Liver (tissue), 9 donors: ENCODE results near the gene KCNQ1. TPM values are rescaled to one million over a fixed set of nuclear protein-coding genes. Genes with fewer than 3 reads are reported as not detected.

Experiments used
- DNase-seq: peaks from one replicate; pipeline ENCODE4 v3.0.0-alpha.2; 2017; ENCODE audit warnings: low spot score
- H3K27ac ChIP-seq, 2 donors: one replicate each; pipeline ENCODE4 v1.7.0; 2013; ENCODE audit warnings: inconsistent platforms in 2 of 2, low read length in 2 of 2, control low read depth in 1 of 2, low read depth in 1 of 2, mild to moderate bottlenecking in 1 of 2
- H3K27me3 ChIP-seq, 4 donors: one replicate each; pipeline versions ENCODE4 v1.6.1 to v1.7.0; 2013; ENCODE audit warnings: low read length in 3 of 4, inconsistent platforms in 1 of 4, mild to moderate bottlenecking in 1 of 4, moderate library complexity in 1 of 4; ENCODE audit not compliant: control insufficient read depth in 4 of 4, insufficient read depth in 4 of 4
- H3K36me3 ChIP-seq, 4 donors: one replicate each; pipeline versions ENCODE4 v1.6.1 to v1.7.0; 2013; ENCODE audit warnings: low read length in 3 of 4, mild to moderate bottlenecking in 3 of 4, low read depth in 1 of 4, moderate library complexity in 1 of 4; ENCODE audit not compliant: control insufficient read depth in 4 of 4, insufficient read depth in 3 of 4
- H3K4me1 ChIP-seq, 4 donors: one replicate each; pipeline versions ENCODE4 v1.6.1 to v1.7.0; 2013; ENCODE audit warnings: low read length in 3 of 4, mild to moderate bottlenecking in 3 of 4, moderate library complexity in 1 of 4; ENCODE audit not compliant: control insufficient read depth in 4 of 4, insufficient read depth in 4 of 4
- H3K4me3 ChIP-seq, 3 donors: one replicate each; pipeline versions ENCODE4 v1.6.1 to v1.7.0; 2013; ENCODE audit warnings: low read length in 3 of 3, control low read depth in 1 of 3, low read depth in 1 of 3, mild to moderate bottlenecking in 1 of 3
- H3K9ac ChIP-seq, 2 donors: one replicate each; pipeline ENCODE4 v1.7.0; 2013; ENCODE audit warnings: low read length in 2 of 2, mild to moderate bottlenecking in 2 of 2, moderate library complexity in 2 of 2, control low read depth in 1 of 2, low read depth in 1 of 2
- H3K9me3 ChIP-seq, 4 donors: one replicate each; pipeline versions ENCODE4 v1.6.1 to v1.7.0; 2013; ENCODE audit warnings: low read length in 3 of 4; ENCODE audit not compliant: control insufficient read depth in 4 of 4
- EGR1 ChIP-seq, 2 donors: IDR thresholded peaks; 2 replicates each; pipeline ENCODE4 v1.6.1; 2016 to 2018; ENCODE audit warnings: antibody characterized with exemption in 2 of 2, low read depth in 2 of 2
- FOXA1 ChIP-seq: IDR thresholded peaks from 2 replicates; pipeline ENCODE4 v1.6.1; 2016; ENCODE audit warnings: antibody characterized with exemption
- FOXA2 ChIP-seq: IDR thresholded peaks from 2 replicates; pipeline ENCODE4 v1.6.1; 2016; ENCODE audit warnings: antibody characterized with exemption
- GABPA ChIP-seq, 2 donors: IDR thresholded peaks in 1 of 2; conservative IDR thresholded peaks in 1 of 2; 2 replicates each; pipeline ENCODE4 v1.6.1; 2016; ENCODE audit warnings: antibody characterized with exemption in 2 of 2, mild to moderate bottlenecking in 1 of 2, moderate library complexity in 1 of 2
- HNF4A ChIP-seq, 2 donors: conservative IDR thresholded peaks; 2 replicates each; pipeline ENCODE4 v1.6.1; 2016; ENCODE audit warnings: antibody characterized with exemption in 2 of 2, mild to moderate bottlenecking in 2 of 2
- HNF4G ChIP-seq: IDR thresholded peaks from 2 replicates; pipeline ENCODE4 v1.6.1; 2016; ENCODE audit warnings: antibody characterized with exemption
- JUND ChIP-seq, 2 donors: IDR thresholded peaks; 2 replicates each; pipeline ENCODE4 v1.6.1; 2016; ENCODE audit warnings: antibody characterized with exemption in 2 of 2
- NR2F2 ChIP-seq: IDR thresholded peaks from 2 replicates; pipeline ENCODE4 v1.6.1; 2016; ENCODE audit warnings: antibody characterized with exemption
- RXRA ChIP-seq, 2 donors: IDR thresholded peaks; 2 replicates each; pipeline ENCODE4 v1.6.1; 2017 to 2018; ENCODE audit warnings: antibody characterized with exemption in 2 of 2, mild to moderate bottlenecking in 1 of 2
- SP1 ChIP-seq: IDR thresholded peaks from 2 replicates; pipeline ENCODE4 v1.6.1; 2018; ENCODE audit warnings: antibody characterized with exemption, mild to moderate bottlenecking
- TAF1 ChIP-seq: conservative IDR thresholded peaks from 2 replicates; pipeline ENCODE4 v1.6.1; 2016; ENCODE audit warnings: antibody characterized with exemption, mild to moderate bottlenecking
- YY1 ChIP-seq: IDR thresholded peaks from 2 replicates; pipeline ENCODE4 v1.6.1; 2016; ENCODE audit warnings: antibody characterized with exemption, mild to moderate bottlenecking
- WGBS: extraction: QIAGEN DNeasy Blood & Tissue Kit; methylation state at CpG from one replicate; pipeline ENCODE4 v1.1.7; 2013; 5-methylcytosine and 5-hydroxymethylcytosine counted together
- polyA plus RNA-seq, 2 donors: library from polyadenylated mRNA; stranded (reverse) in 1 of 2; unstranded in 1 of 2; fragments of 200-250 nt in 1 of 2; fragments of >200 nt in 1 of 2; fragmentation: Nextera tagmentation in 1 of 2; extraction: Ambion mirVana in 1 of 2; gene quantifications; one replicate each; pipeline versions ENCODE4 v1.2.1 to v1.2.3, GENCODE V29; 2013 to 2015
- total RNA-seq, 2 donors: library from RNA; depleted of rRNA; stranded (reverse); fragments of >200 nt; gene quantifications; one replicate each; pipeline ENCODE4 v1.2.3, GENCODE V29; 2014
- TF ChIP-seq, protein P1 (sequence below): IDR thresholded peaks from 2 replicates; pipeline ENCODE4 v1.6.1; 2016; ENCODE audit warnings: antibody characterized with exemption
- TF ChIP-seq, protein P2 (sequence below): IDR thresholded peaks from 2 replicates; pipeline ENCODE4 v1.6.1; 2016; ENCODE audit warnings: antibody characterized with exemption
- TF ChIP-seq, protein P3 (sequence below): IDR thresholded peaks from 2 replicates; pipeline ENCODE4 v1.6.1; 2016; ENCODE audit warnings: antibody characterized with exemption, mild to moderate bottlenecking
- TF ChIP-seq, protein P4 (sequence below): IDR thresholded peaks from 2 replicates; pipeline ENCODE4 v1.6.1; 2016; ENCODE audit warnings: antibody characterized with exemption
- donor health status: healthy.
- donor health status: healthy.
- donor health status: healthy.
- donor health status: healthy.
- donor health status: healthy.

Gene KCNQ1
- total and polyA plus RNA-seq, 4 donors: 0.31 to 2.2 (median 1.5) TPM

DNA sequence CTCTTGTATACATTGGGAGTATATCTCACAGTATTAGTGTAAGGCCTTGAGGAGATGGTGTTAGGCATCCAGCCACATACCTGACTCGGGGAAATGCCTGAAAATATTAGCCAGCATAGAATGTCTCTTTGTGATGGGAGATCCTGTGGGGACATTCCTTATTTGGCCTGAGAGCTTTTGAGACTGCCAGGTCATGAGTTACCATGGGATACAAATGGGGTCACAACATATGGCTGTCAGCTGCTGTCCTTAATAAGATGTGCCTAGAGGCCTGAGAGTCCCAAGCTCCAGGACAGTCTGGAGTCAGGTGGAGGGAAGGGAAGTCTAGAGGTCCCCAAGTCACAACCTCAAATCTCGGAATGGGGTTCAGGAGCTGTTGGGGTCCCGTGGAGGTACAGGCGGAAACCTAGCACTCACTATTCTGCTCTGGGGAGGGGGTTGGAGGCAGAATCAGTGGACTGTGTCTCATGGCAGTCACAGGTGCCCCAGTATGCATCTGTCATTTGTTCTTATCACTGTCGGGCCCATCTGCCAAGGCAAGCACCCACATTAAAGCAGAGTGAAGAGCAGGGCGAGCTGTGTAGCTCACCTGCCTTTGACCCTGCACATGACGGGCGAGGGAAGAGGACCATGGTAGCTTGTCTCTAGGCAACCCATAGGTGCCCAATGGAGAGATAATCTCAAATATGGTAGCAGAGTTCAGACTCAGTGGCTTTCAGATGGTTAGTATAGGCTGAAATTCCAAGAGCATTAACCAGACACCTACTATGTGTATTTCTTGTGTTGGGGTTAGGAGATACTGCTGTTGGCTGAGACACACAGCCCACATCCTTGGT, 225.0 kb downstream of the KCNQ1 start:
- Histone ChIP-seq H3K4me1 (peaks cover 0 to 5% (median 0%) of the 10 kb centered on the region in 4 donors), H3K9me3 (no peaks in the 10 kb centered on the region), H3K27ac (no peak overlapping the region), H3K27me3 (no peaks in the 10 kb centered on the region), H3K36me3 (no peaks in the 10 kb centered on the region), H3K9ac (no peak overlapping the region), H3K4me3 (no peak overlapping the region)
- TF ChIP-seq FOXA1 (no peak), HNF4A (conservative IDR thresholded peaks at IDR 0.05) (no peak), TAF1 (no peak), FOXA2 (no peak), GABPA (IDR thresholded peaks at IDR 0.05 in 1 of 2, conservative IDR thresholded peaks at IDR 0.05 in 1 of 2) (no peak), EGR1 (IDR thresholded peaks at IDR 0.05; ENCODE audit: low read depth in 2 of 2) (no peak), SP1 (no peak), YY1 (no peak), HNF4G (no peak), NR2F2 (no peak), JUND (IDR thresholded peaks at IDR 0.05) (no peak)
- TF ChIP-seq, protein P1, sequence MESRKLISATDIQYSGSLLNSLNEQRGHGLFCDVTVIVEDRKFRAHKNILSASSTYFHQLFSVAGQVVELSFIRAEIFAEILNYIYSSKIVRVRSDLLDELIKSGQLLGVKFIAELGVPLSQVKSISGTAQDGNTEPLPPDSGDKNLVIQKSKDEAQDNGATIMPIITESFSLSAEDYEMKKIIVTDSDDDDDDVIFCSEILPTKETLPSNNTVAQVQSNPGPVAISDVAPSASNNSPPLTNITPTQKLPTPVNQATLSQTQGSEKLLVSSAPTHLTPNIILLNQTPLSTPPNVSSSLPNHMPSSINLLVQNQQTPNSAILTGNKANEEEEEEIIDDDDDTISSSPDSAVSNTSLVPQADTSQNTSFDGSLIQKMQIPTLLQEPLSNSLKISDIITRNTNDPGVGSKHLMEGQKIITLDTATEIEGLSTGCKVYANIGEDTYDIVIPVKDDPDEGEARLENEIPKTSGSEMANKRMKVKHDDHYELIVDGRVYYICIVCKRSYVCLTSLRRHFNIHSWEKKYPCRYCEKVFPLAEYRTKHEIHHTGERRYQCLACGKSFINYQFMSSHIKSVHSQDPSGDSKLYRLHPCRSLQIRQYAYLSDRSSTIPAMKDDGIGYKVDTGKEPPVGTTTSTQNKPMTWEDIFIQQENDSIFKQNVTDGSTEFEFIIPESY: no peak
- TF ChIP-seq, protein P2, sequence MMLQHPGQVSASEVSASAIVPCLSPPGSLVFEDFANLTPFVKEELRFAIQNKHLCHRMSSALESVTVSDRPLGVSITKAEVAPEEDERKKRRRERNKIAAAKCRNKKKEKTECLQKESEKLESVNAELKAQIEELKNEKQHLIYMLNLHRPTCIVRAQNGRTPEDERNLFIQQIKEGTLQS: no peak
- no peak for DNase-seq
- WGBS: 96% methylated on average over 8 of the region's 8 CpGs

DNA sequence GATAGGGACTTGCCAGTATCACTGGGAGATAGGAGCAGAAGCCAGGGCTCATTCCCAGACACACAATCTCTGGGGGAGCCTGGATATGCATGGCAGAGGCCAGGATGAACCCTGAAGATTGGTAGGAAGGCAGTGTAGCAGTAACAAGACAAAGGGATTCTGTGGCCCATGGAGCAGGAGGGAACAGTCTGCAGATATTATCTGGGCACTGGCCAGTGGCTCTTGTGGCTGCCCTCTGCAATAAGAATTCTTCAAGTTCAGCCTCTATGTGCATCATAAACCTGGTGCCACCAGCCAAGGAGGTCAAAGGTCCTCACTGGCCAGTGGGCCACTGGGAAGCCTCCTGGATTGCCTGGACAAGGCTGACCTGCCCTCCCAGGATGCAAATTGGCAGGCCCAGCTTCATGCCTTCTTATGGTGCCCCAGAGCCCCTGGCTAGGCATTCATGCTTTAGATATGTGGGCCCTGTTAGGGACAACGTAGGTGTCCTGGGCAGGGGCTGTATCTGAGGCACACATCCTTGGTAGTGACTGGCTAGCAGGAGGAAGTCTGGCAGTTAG, 225.8 kb downstream of the KCNQ1 start:
- H3K9ac ChIP-seq: no peak overlapping the region
- H3K4me1 ChIP-seq: peaks cover 0 to 5% (median 0%) of the 10 kb centered on the region in 4 donors
- H3K36me3 ChIP-seq: no peaks in the 10 kb centered on the region
- H3K27ac ChIP-seq: no peak overlapping the region
- whole genome bisulfite sequencing: 41% methylated on average over 1 of the region's 1 CpG
- DNase-seq: no peak
- no peak overlapping the region for H3K4me3 ChIP-seq
- TF ChIP-seq FOXA1 (no peak), YY1 (no peak), HNF4G (no peak), EGR1 (IDR thresholded peaks at IDR 0.05; ENCODE audit: low read depth in 2 of 2) (no peak), SP1 (no peak), FOXA2 (no peak), JUND (IDR thresholded peaks at IDR 0.05) (no peak), GABPA (IDR thresholded peaks at IDR 0.05 in 1 of 2, conservative IDR thresholded peaks at IDR 0.05 in 1 of 2) (no peak), RXRA (IDR thresholded peaks at IDR 0.05) (no peak)
- TF ChIP-seq, protein P3, sequence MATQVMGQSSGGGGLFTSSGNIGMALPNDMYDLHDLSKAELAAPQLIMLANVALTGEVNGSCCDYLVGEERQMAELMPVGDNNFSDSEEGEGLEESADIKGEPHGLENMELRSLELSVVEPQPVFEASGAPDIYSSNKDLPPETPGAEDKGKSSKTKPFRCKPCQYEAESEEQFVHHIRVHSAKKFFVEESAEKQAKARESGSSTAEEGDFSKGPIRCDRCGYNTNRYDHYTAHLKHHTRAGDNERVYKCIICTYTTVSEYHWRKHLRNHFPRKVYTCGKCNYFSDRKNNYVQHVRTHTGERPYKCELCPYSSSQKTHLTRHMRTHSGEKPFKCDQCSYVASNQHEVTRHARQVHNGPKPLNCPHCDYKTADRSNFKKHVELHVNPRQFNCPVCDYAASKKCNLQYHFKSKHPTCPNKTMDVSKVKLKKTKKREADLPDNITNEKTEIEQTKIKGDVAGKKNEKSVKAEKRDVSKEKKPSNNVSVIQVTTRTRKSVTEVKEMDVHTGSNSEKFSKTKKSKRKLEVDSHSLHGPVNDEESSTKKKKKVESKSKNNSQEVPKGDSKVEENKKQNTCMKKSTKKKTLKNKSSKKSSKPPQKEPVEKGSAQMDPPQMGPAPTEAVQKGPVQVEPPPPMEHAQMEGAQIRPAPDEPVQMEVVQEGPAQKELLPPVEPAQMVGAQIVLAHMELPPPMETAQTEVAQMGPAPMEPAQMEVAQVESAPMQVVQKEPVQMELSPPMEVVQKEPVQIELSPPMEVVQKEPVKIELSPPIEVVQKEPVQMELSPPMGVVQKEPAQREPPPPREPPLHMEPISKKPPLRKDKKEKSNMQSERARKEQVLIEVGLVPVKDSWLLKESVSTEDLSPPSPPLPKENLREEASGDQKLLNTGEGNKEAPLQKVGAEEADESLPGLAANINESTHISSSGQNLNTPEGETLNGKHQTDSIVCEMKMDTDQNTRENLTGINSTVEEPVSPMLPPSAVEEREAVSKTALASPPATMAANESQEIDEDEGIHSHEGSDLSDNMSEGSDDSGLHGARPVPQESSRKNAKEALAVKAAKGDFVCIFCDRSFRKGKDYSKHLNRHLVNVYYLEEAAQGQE: no peak
- TF ChIP-seq, protein P4, sequence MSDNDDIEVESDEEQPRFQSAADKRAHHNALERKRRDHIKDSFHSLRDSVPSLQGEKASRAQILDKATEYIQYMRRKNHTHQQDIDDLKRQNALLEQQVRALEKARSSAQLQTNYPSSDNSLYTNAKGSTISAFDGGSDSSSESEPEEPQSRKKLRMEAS: no peak
- no peaks in the 10 kb centered on the region for H3K27me3 ChIP-seq
- H3K9me3 ChIP-seq: no peaks in the 10 kb centered on the region
